GM12878 (cell line): ENCODE data around the gene USH2A. TPM values are rescaled to one million over a fixed set of nuclear protein-coding genes. Genes with fewer than 3 reads are reported as not detected.

ENCODE experiments used
- ATAC-seq: fragments of 200-7000 bp; cut with Tn5 transposase; 3 replicates; pipeline ENCODE4 v1.9.1; 2020; ENCODE audit warnings: mild to moderate bottlenecking, moderate library complexity
- BruUV-seq: library from RNA; stranded (reverse); fragments of 400-500 nt; replicated peaks from 2 replicates; lab custom pipeline; 2021; lab: Mats Ljungman, UMichigan
- CTCF ChIA-PET: fragments of 300-600 bp; sonication (Branson Sonifier 250); formaldehyde crosslinking; extraction: SDS; loops from one replicate; lab custom pipeline; 2021; ENCODE audit warnings: inconsistent platforms; lab: Yijun Ruan, JAX
- POLR2A ChIA-PET: fragments of 350-600 bp; formaldehyde crosslinking; extraction: SDS; loops from one replicate; lab custom pipeline; 2021; ENCODE audit warnings: inconsistent platforms; lab: Charles Lee
- RAD21 ChIA-PET: fragments of 300-600 bp; sonication (Branson Sonifier 250); formaldehyde crosslinking; loops from one replicate; lab custom pipeline; 2023; ENCODE audit warnings: antibody characterized with exemption; ENCODE audit not compliant: unreplicated experiment; lab: Charles Lee
- SMC1A ChIA-PET: fragments of 300-600 bp; sonication (Branson Sonifier 250); formaldehyde crosslinking; loops from one replicate; lab custom pipeline; 2023; ENCODE audit not compliant: unreplicated experiment, uncharacterized antibody; lab: Charles Lee
- DNase-seq: peaks from one replicate; pipeline ENCODE4 v3.0.0-alpha.2; 2011; ENCODE audit warnings: low read depth, low spot score
- FAIRE-seq: peaks from 3 replicates; lab custom pipeline; 2011; peaks lifted over from hg19 to GRCh38; lab: Jason Lieb, UNC
- H2AFZ ChIP-seq: 2 replicates; pipeline ENCODE4 v1.6.0; 2011; ENCODE audit warnings: low read depth, low read length, control low read depth; ENCODE audit not compliant: control insufficient read depth
- H3K27ac ChIP-seq: 2 replicates; pipeline ENCODE4 v1.5.1; 2011; ENCODE audit warnings: control low read depth; ENCODE audit not compliant: control insufficient read depth, insufficient read depth
- H3K27me3 ChIP-seq, 2 experiments: replicated peaks in 1 of 2; 2 replicates each; pipeline versions ENCODE4 v1.6.0 to v1.6.1; 2011; ENCODE audit warnings: low read length in 1 of 2; ENCODE audit not compliant: control insufficient read depth in 2 of 2, insufficient read depth in 2 of 2
- H3K36me3 ChIP-seq, 2 experiments: 2 replicates each; pipeline ENCODE4 v1.5.1; 2011; ENCODE audit warnings: low read length in 1 of 2; ENCODE audit not compliant: control insufficient read depth in 2 of 2, insufficient read depth in 2 of 2
- H3K4me1 ChIP-seq: 2 replicates; pipeline ENCODE4 v1.6.1; 2011; ENCODE audit warnings: mild to moderate bottlenecking, low read length, moderate library complexity, mixed read lengths; ENCODE audit not compliant: control insufficient read depth, insufficient read depth
- H3K4me2 ChIP-seq: 2 replicates; pipeline ENCODE4 v1.6.0; 2011; ENCODE audit warnings: control low read depth; ENCODE audit not compliant: control insufficient read depth, insufficient read depth
- H3K4me3 ChIP-seq: fragments of 200-600 bp; sonication (generic); 2 replicates; pipeline ENCODE4 v1.5.1; 2016
- H3K79me2 ChIP-seq: 2 replicates; pipeline ENCODE4 v1.6.0; 2011; ENCODE audit warnings: low read length; ENCODE audit not compliant: control insufficient read depth, insufficient read depth
- H3K9ac ChIP-seq: 2 replicates; pipeline ENCODE4 v1.8.0; 2011; ENCODE audit warnings: low read length, control low read depth, mixed read lengths; ENCODE audit not compliant: control insufficient read depth, insufficient read depth
- H3K9me3 ChIP-seq: replicated peaks from 3 replicates; pipeline ENCODE4 v1.5.1; 2011; ENCODE audit warnings: mild to moderate bottlenecking, low read length; ENCODE audit not compliant: control insufficient read depth, insufficient read depth
- H4K20me1 ChIP-seq: 2 replicates; pipeline ENCODE4 v1.6.0; 2011; ENCODE audit not compliant: control insufficient read depth, insufficient read depth
- CHD1 ChIP-seq: IDR thresholded peaks from 2 replicates; pipeline ENCODE4 v1.6.1; 2012; ENCODE audit warnings: low read depth, low read length, improper control_type of control experiment
- CHD4 ChIP-seq: fragments of 200-600 bp; sonication (generic); IDR thresholded peaks from 2 replicates; pipeline ENCODE4 v1.6.1; 2016; ENCODE audit warnings: mild to moderate bottlenecking
- ELK1 ChIP-seq: IDR thresholded peaks from 2 replicates; pipeline ENCODE4 v1.6.1; 2012; ENCODE audit warnings: low read depth, low read length, improper control_type of control experiment
- ESRRA ChIP-seq: IDR thresholded peaks from 2 replicates; pipeline ENCODE4 v1.6.1; 2012; ENCODE audit warnings: mild to moderate bottlenecking, low read length, improper control_type of control experiment
- GABPA ChIP-seq: IDR thresholded peaks from 2 replicates; pipeline ENCODE4 v1.6.1; 2014; ENCODE audit warnings: antibody characterized with exemption, low read depth, mild to moderate bottlenecking, inconsistent platforms
- LARP7 ChIP-seq: fragments of 450-650 bp; IDR thresholded peaks from 2 replicates; pipeline ENCODE4 v1.6.1; 2017; ENCODE audit warnings: mild to moderate bottlenecking
- MEF2B ChIP-seq: fragments of 450-650 bp; IDR thresholded peaks from 2 replicates; pipeline ENCODE4 v1.6.1; 2018; ENCODE audit warnings: mild to moderate bottlenecking, moderate library complexity; ENCODE audit not compliant: partially characterized antibody, poor library complexity, severe bottlenecking
- MLLT1 ChIP-seq: fragments of 450-650 bp; IDR thresholded peaks from 2 replicates; pipeline ENCODE4 v1.6.1; 2016; ENCODE audit warnings: mild to moderate bottlenecking
- MXI1 ChIP-seq: fragments of 150-350 bp; IDR thresholded peaks from 2 replicates; pipeline ENCODE4 v1.6.1; 2011; ENCODE audit warnings: low read depth, mild to moderate bottlenecking, inconsistent platforms, low read length, improper control_type of control experiment
- NR2C2 ChIP-seq: IDR thresholded peaks from 2 replicates; pipeline ENCODE4 v1.6.1; 2011; ENCODE audit warnings: borderline replicate concordance, low read depth; ENCODE audit not compliant: control insufficient read depth, insufficient read length
- NR2F1 ChIP-seq: fragments of 450-650 bp; conservative IDR thresholded peaks from 2 replicates; pipeline ENCODE4 v1.6.1; 2017; ENCODE audit warnings: mild to moderate bottlenecking
- NRF1 ChIP-seq: conservative IDR thresholded peaks from 2 replicates; pipeline ENCODE4 v1.6.1; 2011; ENCODE audit warnings: mild to moderate bottlenecking, low read depth, low read length, improper control_type of control experiment
- RUNX3 ChIP-seq: IDR thresholded peaks from 2 replicates; pipeline ENCODE4 v1.6.1; 2012; ENCODE audit warnings: low read length, inconsistent platforms
- SIN3A ChIP-seq: IDR thresholded peaks from 2 replicates; pipeline ENCODE4 v1.6.1; 2012; ENCODE audit warnings: low read depth, low read length, improper control_type of control experiment
- ZBED1 ChIP-seq: IDR thresholded peaks from 2 replicates; pipeline ENCODE4 v1.6.1; 2016; ENCODE audit warnings: borderline replicate concordance
- in situ Hi-C: fragments of 300-500 bp; cut with MboI; formaldehyde crosslinking; loops from 9 replicates; pipeline ENCODE4 v1.14.3; 2018; ENCODE audit warnings: mixed read lengths
- intact Hi-C: fragments of 100-400 bp; cut with micrococcal nuclease; formaldehyde crosslinking; loops from one replicate; pipeline ENCODE4 v1.14.2; 2022; ENCODE audit not compliant: unreplicated experiment
- polyA plus RNA-seq, 11 experiments: library from polyadenylated mRNA; depleted of rRNA in 4 of 11; unstranded in 6 of 11; stranded (reverse) in 5 of 11; fragments of >200 nt; fragmentation: Nextera tagmentation in 4 of 11; fragmentation: Illumina TruSeq in 1 of 11; extraction: Ambion mirVana in 4 of 11; extraction: Trizol in 1 of 11; gene quantifications; 1 replicate in 1 of 11; 2 replicates in 10 of 11; pipeline versions ENCODE4 v1.2.1 to v1.2.3, GENCODE V29; 2011 to 2016; ENCODE audit warnings: inconsistent platforms in 2 of 11, missing spikeins in 2 of 11, low read depth in 1 of 11
- total RNA-seq, 4 experiments: library from RNA; depleted of rRNA in 3 of 4; stranded (reverse); fragments of >200 nt in 3 of 4; fragmentation: Illumina TruSeq in 1 of 4; extraction: Trizol in 1 of 4; gene quantifications; 2 replicates each; pipeline versions ENCODE4 v1.2.1 to v1.2.3, GENCODE V29; 2013 to 2021

USH2A gene
- total and polyA plus RNA-seq, 10 of the 15 experiments (the other 5 are each of a cell fraction or from before 2014, with no cell fraction given) = under 0.01 to 0.20 (median 0.01) TPM; not detected in 2

GRCh38 chr1:215830226-215830810 lies 592.9 kb downstream of the USH2A start (continued):
- no peak for TF ChIP-seq ELK1
- TF ChIP-seq, all 136 proteins: peak for 0

- H3K79me2 ChIP-seq = no peaks in the 10 kb centered on the region
- H3K9ac ChIP-seq = no peak overlapping the region
- DNase-seq (no peak), FAIRE-seq (no peak), ATAC-seq (no peak)
- no peaks in the 10 kb centered on the region for H3K4me1 ChIP-seq
- ChIA-PET SMC1A (no interaction called here), CTCF (no interaction called here), RAD21 (no interaction called here), POLR2A (no interaction called here)
- H3K4me3 ChIP-seq = no peak overlapping the region
- in situ Hi-C loops = no loop called here
- no peak overlapping the region for H2AFZ ChIP-seq
- intact Hi-C loops = loop anchor here (10.0 kb wide), 1 partner anchor 290 kb away; no protein-coding TSS in a partner anchor
- no peaks in the 10 kb centered on the region for H3K36me3 ChIP-seq
- H4K20me1 ChIP-seq = no peaks in the 10 kb centered on the region
- TF ChIP-seq MEF2B (no peak), SIN3A (no peak), MXI1 (no peak), RUNX3 (no peak), NRF1 (no peak), ZBED1 (no peak), CHD4 (no peak), NR2C2 (no peak), MLLT1 (no peak), ESRRA (no peak), GABPA (no peak), NR2F1 (no peak), LARP7 (no peak), CHD1 (no peak)
- no peaks in the 10 kb centered on the region for H3K27me3 ChIP-seq
- BruUV-seq = no TSS peak
- no peak overlapping the region for H3K27ac ChIP-seq
- no peaks in the 10 kb centered on the region for H3K9me3 ChIP-seq
- no peak overlapping the region for H3K4me2 ChIP-seq
These were observed 598.2 kb downstream of the USH2A start for GRCh38 chr1:215825056-215825455.
